Hepatocyte (in vitro differentiated cells): Measurements from ENCODE around the gene ZNF638. TPM values are rescaled to one million over a fixed set of nuclear protein-coding genes. Genes with fewer than 3 reads are reported as not detected.

Source experiments
- DNase-seq: peaks from one replicate; pipeline ENCODE4 v3.0.0-alpha.2; 2016; ENCODE audit warnings: low spot score
- H2AFZ ChIP-seq: fragments of 200-600 bp; sonication (generic); 2 replicates; pipeline ENCODE4 v1.6.0; 2016; ENCODE audit warnings: antibody characterized with exemption, mild to moderate bottlenecking
- H3K27ac ChIP-seq: fragments of 200-600 bp; sonication (generic); 2 replicates; pipeline ENCODE4 v1.5.1; 2016; ENCODE audit warnings: mild to moderate bottlenecking
- H3K27me3 ChIP-seq: fragments of 200-600 bp; sonication (generic); 2 replicates; pipeline ENCODE4 v1.6.1; 2016
- H3K36me3 ChIP-seq: fragments of 200-600 bp; sonication (generic); replicated peaks from 2 replicates; pipeline ENCODE4 v1.5.1; 2016; ENCODE audit warnings: low read depth; ENCODE audit not compliant: insufficient read depth
- H3K4me1 ChIP-seq: fragments of 200-600 bp; sonication (generic); 2 replicates; pipeline ENCODE4 v1.5.1; 2016; ENCODE audit warnings: mild to moderate bottlenecking, moderate library complexity; ENCODE audit not compliant: insufficient read depth
- H3K4me2 ChIP-seq: fragments of 200-600 bp; sonication (generic); 2 replicates; pipeline ENCODE4 v1.6.0; 2016
- H3K4me3 ChIP-seq: fragments of 200-600 bp; sonication (generic); 2 replicates; pipeline ENCODE4 v1.5.1; 2016; ENCODE audit warnings: mild to moderate bottlenecking
- H3K79me2 ChIP-seq: fragments of 200-600 bp; sonication (generic); 2 replicates; pipeline ENCODE4 v1.6.0; 2017; ENCODE audit warnings: mild to moderate bottlenecking
- H3K9me2 ChIP-seq: fragments of 200-600 bp; sonication (generic); replicated peaks from 2 replicates; pipeline ENCODE4 v1.6.0; 2017; ENCODE audit warnings: mild to moderate bottlenecking; ENCODE audit not compliant: insufficient read depth
- H3K9me3 ChIP-seq: fragments of 200-600 bp; sonication (generic); 2 replicates; pipeline ENCODE4 v1.5.1; 2016; ENCODE audit warnings: low read depth, mild to moderate bottlenecking
- H4K20me1 ChIP-seq: fragments of 200-600 bp; sonication (generic); 2 replicates; pipeline ENCODE4 v1.6.0; 2016; ENCODE audit warnings: mild to moderate bottlenecking; ENCODE audit not compliant: insufficient read depth, poor library complexity, severe bottlenecking
- EZH2 ChIP-seq: fragments of 200-600 bp; sonication (generic); IDR thresholded peaks from 2 replicates; pipeline ENCODE4 v1.6.1; 2016; ENCODE audit warnings: antibody characterized with exemption, mild to moderate bottlenecking, borderline replicate concordance
- EZH2phosphoT487 ChIP-seq: fragments of 200-600 bp; sonication (generic); IDR thresholded peaks from one replicate; pipeline ENCODE4 v1.6.1; 2018; ENCODE audit warnings: antibody characterized with exemption, mild to moderate bottlenecking, low read depth, moderate library complexity; ENCODE audit not compliant: unreplicated experiment, severe bottlenecking
- WGBS: methylation state at CpG from one replicate; pipeline ENCODE4 v1.1.6; 2016; ENCODE audit warnings: low lambda C conversion rate; ENCODE audit errors: missing lambda C conversion rate; 5-methylcytosine and 5-hydroxymethylcytosine counted together
- polyA plus RNA-seq: library from polyadenylated mRNA; unstranded; fragments of >200 nt; fragmentation: Nextera tagmentation; extraction: Ambion mirVana; gene quantifications from 2 replicates; pipeline ENCODE4 v1.2.1, GENCODE V29; 2016
- total RNA-seq: library from RNA; depleted of rRNA; stranded (reverse); fragments of >200 nt; gene quantifications from 2 replicates; pipeline ENCODE4 v1.2.3, GENCODE V29; 2014
- TF ChIP-seq, protein P1 (sequence below): fragments of 200-600 bp; sonication (generic); IDR thresholded peaks from 2 replicates; pipeline ENCODE4 v1.5.1; 2016; ENCODE audit warnings: antibody characterized with exemption, mild to moderate bottlenecking; ENCODE audit not compliant: poor library complexity

Gene ZNF638
- total and polyA plus RNA-seq, 2 experiments from 2014 or later = 41.2 to 141 TPM

DNA sequence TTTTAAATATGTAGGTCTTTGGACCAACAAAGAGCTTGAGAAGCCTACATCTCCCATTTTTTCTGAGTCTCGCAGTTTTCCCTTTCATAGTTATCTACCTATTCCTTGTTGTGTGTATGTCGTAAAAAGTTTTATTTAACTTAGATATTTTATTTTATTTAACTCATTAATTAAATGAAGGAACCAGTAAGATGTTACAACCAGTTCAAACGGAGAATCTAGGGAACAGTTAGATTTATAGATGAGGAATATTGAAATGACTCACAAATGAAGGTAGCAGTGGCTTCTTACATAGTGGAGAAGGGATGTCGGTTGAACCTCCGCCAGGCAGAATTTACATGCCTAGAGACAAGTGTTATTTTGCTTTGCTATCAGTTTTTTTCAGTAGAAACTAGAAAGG is 48.5 kb upstream of the ZNF638 start:
- peaks cover 52% of the 10 kb centered on the region for H3K27me3 ChIP-seq
- 85% methylated on average over 5 of the region's 5 CpGs for WGBS

DNA sequence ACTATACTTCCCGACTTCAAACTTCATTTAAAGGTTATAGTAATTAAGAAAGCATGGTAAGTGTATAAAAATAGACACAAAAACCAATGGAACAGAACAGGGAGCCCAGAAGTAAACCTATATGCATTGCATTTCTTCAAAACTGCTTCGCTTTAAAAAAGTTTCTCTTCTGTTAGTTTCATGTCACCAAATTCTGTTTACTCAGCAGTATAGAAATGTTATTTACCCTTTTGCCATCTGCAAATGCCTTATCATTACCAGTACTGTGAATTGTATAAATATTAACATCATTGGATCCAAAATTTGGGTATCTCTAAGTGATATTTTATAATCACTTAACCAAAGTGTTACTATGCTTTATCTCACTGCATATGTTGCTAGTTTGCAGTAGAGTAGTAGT is 45.9 kb upstream of the ZNF638 start:
- no peaks in the 10 kb centered on the region for H3K4me1 ChIP-seq
- H3K9me3 ChIP-seq = no peaks in the 10 kb centered on the region
- whole genome bisulfite sequencing = 85% methylated on average over 2 of the region's 2 CpGs
- H4K20me1 ChIP-seq = no peaks in the 10 kb centered on the region
- no peaks in the 10 kb centered on the region for H3K36me3 ChIP-seq
- no peak overlapping the region for H3K27ac ChIP-seq
- H2AFZ ChIP-seq = no peak overlapping the region
- H3K4me2 ChIP-seq = no peak overlapping the region
- H3K9me2 ChIP-seq = no peaks in the 10 kb centered on the region
- TF ChIP-seq EZH2phosphoT487 (no peak), EZH2 (no peak)
- TF ChIP-seq, protein P1, sequence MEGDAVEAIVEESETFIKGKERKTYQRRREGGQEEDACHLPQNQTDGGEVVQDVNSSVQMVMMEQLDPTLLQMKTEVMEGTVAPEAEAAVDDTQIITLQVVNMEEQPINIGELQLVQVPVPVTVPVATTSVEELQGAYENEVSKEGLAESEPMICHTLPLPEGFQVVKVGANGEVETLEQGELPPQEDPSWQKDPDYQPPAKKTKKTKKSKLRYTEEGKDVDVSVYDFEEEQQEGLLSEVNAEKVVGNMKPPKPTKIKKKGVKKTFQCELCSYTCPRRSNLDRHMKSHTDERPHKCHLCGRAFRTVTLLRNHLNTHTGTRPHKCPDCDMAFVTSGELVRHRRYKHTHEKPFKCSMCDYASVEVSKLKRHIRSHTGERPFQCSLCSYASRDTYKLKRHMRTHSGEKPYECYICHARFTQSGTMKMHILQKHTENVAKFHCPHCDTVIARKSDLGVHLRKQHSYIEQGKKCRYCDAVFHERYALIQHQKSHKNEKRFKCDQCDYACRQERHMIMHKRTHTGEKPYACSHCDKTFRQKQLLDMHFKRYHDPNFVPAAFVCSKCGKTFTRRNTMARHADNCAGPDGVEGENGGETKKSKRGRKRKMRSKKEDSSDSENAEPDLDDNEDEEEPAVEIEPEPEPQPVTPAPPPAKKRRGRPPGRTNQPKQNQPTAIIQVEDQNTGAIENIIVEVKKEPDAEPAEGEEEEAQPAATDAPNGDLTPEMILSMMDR = no peak
- no peak for DNase-seq
- no peak overlapping the region for H3K4me3 ChIP-seq
- H3K79me2 ChIP-seq = no peaks in the 10 kb centered on the region
- H3K27me3 ChIP-seq = peaks cover 29% of the 10 kb centered on the region

More for the DNA sequence above, 48.5 kb upstream of the ZNF638 start:
- Histone ChIP-seq H3K4me1 (no peaks in the 10 kb centered on the region), H3K4me2 (no peak overlapping the region), H4K20me1 (no peaks in the 10 kb centered on the region), H2AFZ (no peak overlapping the region), H3K9me3 (no peaks in the 10 kb centered on the region), H3K9me2 (no peaks in the 10 kb centered on the region), H3K79me2 (no peaks in the 10 kb centered on the region), H3K27ac (no peak overlapping the region), H3K36me3 (no peaks in the 10 kb centered on the region), H3K4me3 (no peak overlapping the region)
- TF ChIP-seq EZH2phosphoT487 = no peak
- TF ChIP-seq, protein P1 = no peak
- no peak for TF ChIP-seq EZH2
- DNase-seq = no peak

DNA sequence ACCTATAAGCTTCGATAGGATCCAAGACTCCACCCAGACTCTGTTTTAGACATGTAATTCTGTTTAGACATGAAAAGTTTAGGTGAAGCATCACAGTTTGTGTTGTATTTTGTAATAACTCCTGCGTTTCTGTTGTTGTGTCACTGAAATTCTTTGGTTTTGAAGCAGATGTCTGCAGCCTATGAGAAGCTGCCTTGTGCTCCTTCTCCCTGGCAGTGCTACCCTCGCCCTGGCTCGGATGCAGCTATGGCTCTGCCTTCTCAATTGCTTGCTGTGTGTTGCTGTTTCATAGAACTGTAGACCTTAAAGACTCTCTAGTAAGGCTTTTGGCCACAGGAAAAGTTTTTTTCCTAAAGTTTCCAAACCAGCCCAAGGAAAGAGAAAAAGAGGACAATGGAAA is 40.2 kb upstream of the ZNF638 start:
- H3K9me3 ChIP-seq = no peaks in the 10 kb centered on the region
- whole genome bisulfite sequencing = 76% methylated on average over 4 of the region's 4 CpGs
- no peaks in the 10 kb centered on the region for H3K9me2 ChIP-seq
- H3K4me2 ChIP-seq = no peak overlapping the region
- H3K36me3 ChIP-seq = no peaks in the 10 kb centered on the region
- TF ChIP-seq EZH2 (no peak), EZH2phosphoT487 (no peak)
- TF ChIP-seq, protein P1 = no peak
- no peaks in the 10 kb centered on the region for H3K79me2 ChIP-seq
- no peak overlapping the region for H2AFZ ChIP-seq
- H3K4me3 ChIP-seq = no peak overlapping the region
- no peak for DNase-seq
- H3K27ac ChIP-seq = no peak overlapping the region
- no peaks in the 10 kb centered on the region for H3K4me1 ChIP-seq
- no peaks in the 10 kb centered on the region for H3K27me3 ChIP-seq
- no peaks in the 10 kb centered on the region for H4K20me1 ChIP-seq

DNA sequence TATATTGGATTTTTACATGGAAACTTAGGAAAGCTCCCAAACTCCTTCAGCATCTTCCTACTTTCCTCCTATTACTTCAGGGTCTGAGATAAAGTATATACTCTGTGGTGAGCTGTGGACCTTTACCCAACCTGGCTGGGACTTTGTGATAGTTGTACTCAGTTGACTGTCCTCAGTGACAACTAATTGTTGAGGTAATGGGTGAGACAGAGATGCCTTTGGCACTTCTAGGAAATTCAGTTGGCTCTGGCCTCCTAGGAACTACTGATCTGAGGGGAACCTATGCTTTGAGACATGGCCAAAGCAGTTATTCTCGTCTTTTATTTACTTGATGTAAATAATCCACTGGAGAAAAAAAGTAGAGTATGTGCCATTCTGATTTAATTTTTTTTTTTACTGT is 39.4 kb upstream of the ZNF638 start:
- Histone ChIP-seq H4K20me1 (no peaks in the 10 kb centered on the region), H3K9me3 (no peaks in the 10 kb centered on the region), H3K4me2 (no peak overlapping the region), H3K27ac (no peak overlapping the region), H3K27me3 (no peaks in the 10 kb centered on the region), H3K4me3 (no peak overlapping the region), H3K79me2 (no peaks in the 10 kb centered on the region), H3K4me1 (no peaks in the 10 kb centered on the region), H2AFZ (no peak overlapping the region), H3K9me2 (no peaks in the 10 kb centered on the region), H3K36me3 (no peaks in the 10 kb centered on the region)
- WGBS = 59% methylated on average over 1 of the region's 1 CpG
- TF ChIP-seq, protein P1 = no peak
- TF ChIP-seq EZH2 (no peak), EZH2phosphoT487 (no peak)
- DNase-seq = no peak
